Adrenal gland (tissue), 12 donors: Measurements from ENCODE around the gene PLXNA2. TPM values are rescaled to one million over a fixed set of nuclear protein-coding genes. Genes with fewer than 3 reads are reported as not detected.

Experiments used
- DNase-seq, 7 donors: peaks; one replicate each; pipeline ENCODE4 v3.0.0-alpha.2; 2019 to 2020
- H3K27ac ChIP-seq, 5 donors: fragments of 200-600 bp; sonication (generic) in 4 of 5; 1 replicate in 3 of 5; 2 replicates in 2 of 5; pipeline versions ENCODE4 v1.5.1 to v1.8.0; 2016 to 2020; ENCODE audit warnings: mild to moderate bottlenecking in 1 of 5
- H3K27me3 ChIP-seq: fragments of 200-600 bp; 2 replicates; pipeline ENCODE4 v1.8.0; 2021
- H3K36me3 ChIP-seq, 2 donors: fragments of 200-600 bp; replicated peaks in 1 of 2; 1 replicate in 1 of 2; 2 replicates in 1 of 2; pipeline versions ENCODE4 v1.5.1 to v1.8.0; 2018 to 2022
- H3K4me1 ChIP-seq, 2 donors: fragments of 200-600 bp; replicated peaks in 1 of 2; 1 replicate in 1 of 2; 2 replicates in 1 of 2; pipeline versions ENCODE4 v1.5.1 to v1.8.0; 2018 to 2021
- H3K4me3 ChIP-seq, 4 donors: fragments of 200-600 bp; sonication (generic) in 3 of 4; one replicate each; pipeline ENCODE4 v1.5.1; 2016 to 2018
- H3K9me3 ChIP-seq, 3 donors: fragments of 200-600 bp; sonication (generic) in 1 of 3; replicated peaks in 1 of 3; 1 replicate in 2 of 3; 2 replicates in 1 of 3; pipeline versions ENCODE4 v1.5.1 to v1.8.0; 2016 to 2021
- CTCF ChIP-seq, 6 experiments: fragments of 450-650 bp in 4 of 6; fragments of 200-600 bp in 2 of 6; sonication (generic) in 1 of 6; IDR thresholded peaks; 1 replicate in 5 of 6; 2 replicates in 1 of 6; pipeline versions ENCODE4 v1.5.1 to v1.8.0; 2016 to 2021; ENCODE audit warnings: antibody characterized with exemption in 6 of 6, mild to moderate bottlenecking in 2 of 6, moderate library complexity in 1 of 6
- POLR2A ChIP-seq, 2 donors: fragments of 450-650 bp; IDR thresholded peaks; one replicate each; pipeline ENCODE4 v1.6.1; 2017; ENCODE audit warnings: antibody characterized with exemption in 2 of 2, mild to moderate bottlenecking in 2 of 2, moderate library complexity in 1 of 2
- WGBS, 4 donors: extraction: QIAGEN DNeasy Blood & Tissue Kit in 2 of 4; methylation state at CpG; one replicate each; pipeline versions ENCODE4 v1.1.5 to v1.1.7; 2013 to 2017; 5-methylcytosine and 5-hydroxymethylcytosine counted together
- intact Hi-C, 2 donors: fragments of 100-400 bp; cut with DNase I; formaldehyde crosslinking; loops; one replicate each; pipeline versions ENCODE4 v1.14.1 to v1.15.0; 2022 to 2023
- polyA plus RNA-seq, 3 donors: library from polyadenylated mRNA; stranded (reverse); fragments of 200-250 nt in 2 of 3; fragments of 350-450 nt in 1 of 3; fragmentation: Illumina TruSeq in 1 of 3; extraction: RNeasy Lipid Tissue Mini Kit (QIAGEN cat#74804) in 1 of 3; gene quantifications; one replicate each; pipeline ENCODE4 v1.2.3, GENCODE V29; 2013 to 2014
- total RNA-seq, 9 donors: library from RNA; depleted of rRNA in 4 of 9; stranded (reverse); fragments of >200 nt in 4 of 9; fragments of 120-200 nt in 1 of 9; fragmentation: NEBNext Ultra II Directional in 1 of 9; extraction: Animal tissue kit (Norgen Biotek cat#: 25700) in 1 of 9; gene quantifications; one replicate each; pipeline versions ENCODE4 v1.1.0 to v1.2.4, GENCODE V29; 2013 to 2023
- donor health status: healthy with polysubstance abuse.
- donor health status: Bipolar disorder and iron deficiency.
- donor health status: DM: yes; HTN: yes; CAD: no.
- donor health status: DM: no; HTN: no; CAD: no.
- donor health status: DM: no; HTN: no; CAD: no.
- donor health status: DM: yes; HTN: yes; CAD: no.

The PLXNA2 gene
- total and polyA plus RNA-seq, 12 donors: 2.7 to 9.4 (median 4.5) TPM

GRCh38 chr1:208012721-208013120 lies 231.5 kb downstream of the PLXNA2 start:
- no peaks in the 10 kb centered on the region for H3K27me3 ChIP-seq
- H3K4me1 ChIP-seq: peaks cover 0 to 9% of the 10 kb centered on the region in 2 donors
- DNase-seq: no peak
- no peak overlapping the region for H3K27ac ChIP-seq
- no peak overlapping the region for H3K4me3 ChIP-seq
- H3K36me3 ChIP-seq: no peaks in the 10 kb centered on the region
- TF ChIP-seq POLR2A (IDR thresholded peaks at IDR 0.05): no peak
- no peak for TF ChIP-seq CTCF (IDR thresholded peaks at IDR 0.05)
- H3K9me3 ChIP-seq: no peaks in the 10 kb centered on the region
- 39 to 48% (median 44%) methylated on average over 2 of the region's 2 CpGs for WGBS, 4 donors
- intact Hi-C loops: no loop called here

GRCh38 chr1:208010487-208011071 lies 233.6 kb downstream of the PLXNA2 start:
- intact Hi-C loops: no loop called here
- 65 to 80% (median 72%) methylated on average over 4 of the region's 4 CpGs for WGBS, 4 donors
- Histone ChIP-seq H3K27me3 (no peaks in the 10 kb centered on the region), H3K4me3 (no peak overlapping the region), H3K36me3 (no peaks in the 10 kb centered on the region), H3K9me3 (no peaks in the 10 kb centered on the region), H3K27ac (no peak overlapping the region), H3K4me1 (peaks cover 0 to 10% of the 10 kb centered on the region in 2 donors)
- TF ChIP-seq POLR2A (IDR thresholded peaks at IDR 0.05) (no peak), CTCF (IDR thresholded peaks at IDR 0.05) (no peak)
- DNase-seq: no peak

GRCh38 chr1:208009706-208010444 lies 234.3 kb downstream of the PLXNA2 start:
- WGBS, 4 donors: 85 to 91% (median 90%) methylated on average over 12 of the region's 12 CpGs
- Histone ChIP-seq H3K36me3 (no peaks in the 10 kb centered on the region), H3K27me3 (no peaks in the 10 kb centered on the region), H3K9me3 (no peaks in the 10 kb centered on the region), H3K27ac (no peak overlapping the region), H3K4me3 (no peak overlapping the region), H3K4me1 (peaks cover 0 to 10% of the 10 kb centered on the region in 2 donors)
- intact Hi-C loops: no loop called here
- DNase-seq: no peak
- no peak for TF ChIP-seq POLR2A (IDR thresholded peaks at IDR 0.05)

- no peak for DNase-seq
- Histone ChIP-seq H3K4me3 (no peak overlapping the region), H3K36me3 (no peaks in the 10 kb centered on the region), H3K9me3 (no peaks in the 10 kb centered on the region), H3K27me3 (no peaks in the 10 kb centered on the region), H3K4me1 (peaks cover 0 to 10% of the 10 kb centered on the region in 2 donors), H3K27ac (no peak overlapping the region)
- WGBS, 4 donors: 91 to 98% (median 95%) methylated on average over 8 of the region's 8 CpGs
- TF ChIP-seq CTCF (IDR thresholded peaks at IDR 0.05) (no peak), POLR2A (IDR thresholded peaks at IDR 0.05) (no peak)
- intact Hi-C loops: no loop called here
Measured at GRCh38 chr1:208009303-208009702, 234.9 kb downstream of the PLXNA2 start.
